GM19025 (cell line): ENCODE results near the gene MAG.
A peak's percentile ranks its signal among the peaks of the same experiment; 100 is the strongest.

ENCODE experiments used
- ATAC-seq: cut with Tn5 transposase; IDR thresholded peaks from one replicate; pipeline ENCODE4 v1.9.1; 2021; ENCODE audit warnings: mild to moderate bottlenecking, low read depth, moderate library complexity; ENCODE audit not compliant: unreplicated experiment

Gene MAG

DNA sequence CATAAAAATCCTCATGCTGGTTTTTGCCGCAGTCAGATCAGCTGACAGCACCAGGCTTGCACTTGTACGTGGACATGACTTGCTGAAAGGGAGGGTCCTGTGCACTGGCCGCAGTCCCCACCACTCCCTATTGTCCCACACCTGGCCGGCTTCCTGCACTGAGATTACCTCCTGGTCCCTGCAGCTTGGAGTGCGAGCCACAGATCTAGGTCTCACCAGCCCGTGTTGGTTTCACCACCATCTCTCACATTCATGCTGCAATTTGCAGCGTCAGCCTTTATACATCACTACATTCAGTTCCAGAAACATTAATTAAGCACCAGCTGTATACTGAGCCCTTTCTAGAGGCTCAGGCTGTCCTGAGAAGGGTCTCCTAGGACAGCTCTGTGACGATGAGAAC lies 22.1 kb downstream of the MAG start:
- ATAC-seq, result no peak

DNA sequence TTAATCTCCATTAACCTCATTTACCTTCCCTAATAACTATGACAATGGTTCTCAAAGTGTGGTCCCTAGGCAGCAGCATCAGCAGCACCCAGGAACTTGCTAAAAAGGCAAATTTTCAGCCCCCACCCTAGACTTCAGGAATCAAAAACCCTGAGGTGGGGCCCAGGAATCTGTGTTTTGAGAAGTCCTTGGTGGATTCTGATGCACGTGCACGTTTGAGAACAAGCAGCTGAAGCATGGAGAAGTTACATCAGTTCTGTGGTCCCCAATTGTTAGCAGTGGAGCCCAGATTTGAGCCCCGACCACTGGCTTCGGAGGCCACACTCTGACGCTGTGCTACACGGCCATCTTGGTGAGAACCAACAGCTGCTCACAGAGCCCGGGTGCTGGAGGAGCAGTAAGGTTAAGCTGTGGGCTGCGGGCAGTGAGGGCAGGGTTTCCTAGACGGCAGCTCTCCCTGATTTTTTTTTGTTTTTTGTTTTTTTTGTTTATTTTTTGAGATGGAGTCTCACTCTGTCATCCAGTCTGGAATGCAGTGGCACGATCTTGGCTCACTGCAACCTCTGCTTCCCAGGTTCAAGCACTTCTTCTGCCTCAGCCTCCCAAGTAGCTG lies 23.0 kb downstream of the MAG start:
- ATAC-seq, result no peak

DNA sequence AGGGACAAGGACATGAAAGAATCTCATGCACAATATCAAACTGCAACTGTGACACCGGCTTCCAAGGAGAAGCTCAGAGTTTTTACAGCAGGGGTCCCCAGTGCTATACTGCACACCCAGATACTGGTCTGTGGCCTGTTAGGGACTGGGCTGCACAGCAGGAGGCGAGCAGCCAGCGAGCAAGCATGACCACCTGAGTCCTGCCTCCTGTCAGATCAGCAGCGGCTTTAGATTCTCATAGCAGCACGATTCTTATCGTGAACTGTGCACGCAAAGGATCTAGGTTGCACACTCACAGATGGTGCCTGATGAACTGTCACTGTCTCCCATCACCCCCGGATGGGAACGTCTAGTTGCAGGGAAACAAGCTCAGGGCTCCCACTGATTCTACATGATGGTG lies 23.9 kb downstream of the MAG start:
- no peak for ATAC-seq

DNA sequence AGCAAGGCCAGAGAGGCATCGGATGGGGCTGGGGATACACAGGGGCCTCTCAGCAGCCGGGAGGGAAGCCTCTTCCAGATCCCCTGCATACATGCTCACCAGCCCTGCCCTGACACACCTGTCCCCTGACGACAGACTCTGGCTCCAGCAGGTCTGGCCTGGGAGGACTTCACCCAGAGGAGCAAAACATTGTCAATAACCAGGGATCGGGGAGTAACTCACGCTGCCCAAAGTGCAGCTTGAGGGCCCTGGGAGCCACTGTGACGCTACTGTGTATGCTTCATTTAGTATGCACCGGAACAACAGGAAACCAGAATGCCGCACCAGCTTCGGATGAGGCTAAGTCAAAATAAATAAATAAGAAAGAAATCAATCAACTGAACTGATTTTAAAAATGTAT lies 24.6 kb downstream of the MAG start:
- ATAC-seq, result no peak

DNA sequence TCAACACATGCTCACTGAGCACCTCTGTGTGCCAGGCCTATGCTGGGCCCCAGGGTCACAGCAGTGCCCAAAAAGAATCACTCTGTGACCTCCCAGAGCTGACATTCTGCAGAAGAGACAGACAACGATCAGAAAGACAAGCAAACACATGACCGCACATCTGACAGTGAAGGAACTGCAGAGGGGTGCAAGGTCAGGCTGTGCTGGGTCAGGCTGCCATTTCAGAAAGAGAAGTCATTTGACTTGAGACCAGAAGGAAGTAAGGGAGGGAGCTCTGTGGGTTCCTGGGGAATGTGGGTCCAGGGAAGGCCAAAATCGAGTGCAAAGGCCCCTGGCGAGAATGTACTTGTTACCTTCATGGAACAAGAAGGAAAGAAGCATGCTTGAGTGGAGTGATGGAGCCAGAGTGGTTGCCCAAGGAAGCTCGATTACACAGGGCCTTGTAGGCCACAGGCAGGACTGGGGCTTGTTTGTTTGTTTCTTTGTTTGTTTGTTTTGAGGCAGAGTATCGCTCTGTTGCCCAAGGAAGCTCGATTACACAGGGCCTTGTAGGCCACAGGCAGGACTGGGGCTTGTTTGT lies 25.6 kb downstream of the MAG start:
- ATAC-seq, result no peak

DNA sequence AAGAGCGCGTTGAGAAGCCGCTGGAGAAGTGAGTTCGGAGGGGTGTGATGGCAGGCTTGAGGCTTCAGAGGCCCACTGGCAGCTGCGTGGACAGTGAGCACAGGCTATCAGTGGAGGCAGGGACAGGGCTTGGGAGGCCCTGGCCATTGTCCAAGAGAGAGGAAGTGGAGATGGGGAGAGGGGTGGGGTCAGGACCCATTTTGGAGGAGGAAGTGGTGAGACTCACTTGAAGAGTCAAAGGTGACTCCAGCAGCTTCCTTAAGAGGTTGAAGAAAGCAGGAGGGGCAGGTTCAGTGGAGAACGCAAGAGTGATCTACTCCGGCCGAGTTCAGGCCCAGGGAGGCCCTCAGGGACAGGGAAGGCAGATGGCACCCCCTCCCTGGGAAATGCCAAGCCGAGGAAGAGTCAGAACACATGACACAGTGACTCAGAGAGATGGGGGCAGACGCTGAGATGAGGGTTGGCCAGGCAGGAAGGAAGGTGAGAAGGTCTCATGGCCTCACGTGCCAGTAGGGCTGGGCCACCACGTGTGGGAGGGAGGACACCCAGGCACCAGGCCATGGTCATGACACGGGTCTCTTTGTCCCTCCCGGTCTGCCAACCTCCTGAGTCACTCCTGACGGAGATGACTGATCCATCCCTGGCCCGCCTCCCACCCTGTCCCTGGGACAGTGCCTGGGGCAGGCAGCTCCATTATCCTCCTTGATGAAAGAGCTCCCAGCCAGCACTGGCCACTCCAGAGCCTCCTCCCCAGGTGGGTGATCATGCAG lies 26.9 kb downstream of the MAG start:
- ATAC-seq, result no peak

DNA sequence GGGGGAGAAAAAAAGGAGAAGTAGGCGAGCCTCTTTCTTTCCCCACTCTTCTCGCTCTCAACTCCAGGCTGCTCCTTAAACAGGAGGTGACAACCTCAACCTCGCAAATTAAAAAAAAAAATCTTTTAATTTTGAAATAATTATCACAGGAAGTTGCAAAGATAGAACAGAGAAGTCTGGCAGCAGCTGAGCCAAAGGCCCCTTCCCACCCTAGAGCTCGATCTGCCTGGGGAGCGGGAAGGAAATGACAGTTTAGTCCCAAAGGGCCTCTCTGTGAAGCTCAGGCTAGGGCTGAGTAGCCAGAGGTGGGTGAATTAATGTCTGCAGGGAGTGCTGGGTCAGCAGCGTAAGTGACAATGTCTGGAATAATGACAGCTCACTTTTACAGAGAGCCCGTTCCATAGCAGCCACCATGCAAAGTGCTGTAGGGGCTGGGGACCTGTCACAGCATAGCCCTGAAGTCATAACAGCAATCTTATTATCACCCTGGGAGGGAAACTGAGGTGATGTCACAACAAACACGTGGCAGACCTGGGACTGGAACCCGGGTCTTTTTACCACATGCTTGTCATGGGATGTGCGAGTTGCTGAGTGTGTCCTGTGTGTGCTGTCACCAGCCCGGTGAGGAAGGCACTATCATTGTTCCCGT lies 28.2 kb downstream of the MAG start:
- ATAC-seq, result no peak

DNA sequence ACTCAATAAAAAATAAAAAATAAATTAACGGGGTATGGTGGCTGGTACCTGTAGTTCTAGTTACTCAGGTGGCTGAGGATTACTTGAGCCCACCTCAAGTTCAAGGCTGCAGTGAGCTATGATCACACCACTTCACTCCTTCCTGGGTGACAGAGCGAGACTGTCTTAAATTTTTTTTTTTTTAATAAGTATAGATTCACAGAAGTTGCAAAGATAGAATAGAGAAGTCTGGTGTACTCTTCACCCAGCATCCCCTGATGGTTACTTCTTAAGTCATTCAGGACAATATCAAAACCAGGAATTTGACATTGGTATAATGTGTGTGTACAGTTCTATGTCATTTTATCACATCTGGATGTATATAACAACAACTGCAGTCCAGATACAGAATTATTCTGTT lies 29.3 kb downstream of the MAG start:
- ATAC-seq, result no peak

DNA sequence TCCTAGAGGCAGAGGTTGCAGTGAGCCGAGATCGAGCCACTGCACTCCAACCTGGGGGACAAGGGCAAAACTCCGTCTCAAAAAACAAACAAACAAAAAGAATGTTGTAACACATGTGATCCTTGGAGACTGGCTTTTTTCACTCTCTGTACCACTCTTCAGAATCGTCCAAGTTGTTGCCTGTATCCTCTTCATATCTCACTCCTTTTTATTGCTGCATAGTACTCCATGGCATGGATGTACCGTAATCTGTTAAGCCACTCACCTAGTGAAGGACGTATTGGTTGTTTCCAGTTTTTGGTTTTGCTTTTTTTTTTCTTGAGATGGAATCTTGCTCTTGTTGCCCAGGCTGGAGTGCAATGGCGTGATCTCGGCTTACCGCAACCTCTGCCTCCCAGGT lies 30.1 kb downstream of the MAG start:
- ATAC-seq, result no peak

DNA sequence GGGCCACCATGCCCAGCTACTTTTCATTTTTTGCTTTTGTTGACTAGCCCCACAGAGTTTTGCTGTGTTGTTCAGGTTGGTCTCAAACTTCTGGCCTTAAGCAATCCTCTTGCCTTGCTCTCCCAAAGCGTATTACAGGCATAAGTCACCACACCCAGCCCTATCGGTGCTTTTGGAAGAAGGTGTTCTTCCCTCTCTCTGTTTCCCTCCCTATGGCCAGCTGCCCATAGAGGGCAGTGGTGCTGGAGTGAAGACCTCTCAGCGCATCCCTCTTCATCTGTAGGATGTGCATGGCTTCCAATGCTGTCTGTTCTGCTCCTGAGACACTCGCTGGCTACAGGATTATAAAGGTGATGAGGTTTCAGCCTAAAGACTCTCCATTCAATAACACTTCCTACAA lies 35.7 kb downstream of the MAG start:
- ATAC-seq, result no peak

DNA sequence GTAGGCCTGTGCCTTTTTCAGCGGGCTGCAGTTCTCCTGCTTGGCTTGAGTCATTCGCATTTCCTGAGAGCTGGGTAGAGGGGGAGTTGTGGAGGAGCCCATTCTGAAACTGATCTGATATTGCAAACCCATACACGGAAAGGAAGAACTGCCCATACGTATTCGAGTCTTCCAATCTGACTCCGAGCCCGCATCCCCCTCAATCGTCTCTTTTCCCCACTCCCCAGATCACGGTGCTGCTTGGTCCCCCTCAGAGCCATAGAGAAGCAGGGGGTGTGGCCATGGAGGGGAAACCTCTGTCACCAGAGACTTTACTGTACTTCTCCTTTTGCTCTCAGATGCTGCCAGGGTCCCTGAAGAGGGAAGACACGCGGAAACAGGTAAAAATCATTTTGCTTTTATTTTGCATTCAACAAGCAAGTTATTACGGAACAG lies 36.9 kb downstream of the MAG start, which contains the start of gene CD22:
CD22 (plus strand) TSS at position 337 of the 435 bp plus-strand sequence. CDS start 2,854 bp downstream, outside the sequence.
- no peak for ATAC-seq

DNA sequence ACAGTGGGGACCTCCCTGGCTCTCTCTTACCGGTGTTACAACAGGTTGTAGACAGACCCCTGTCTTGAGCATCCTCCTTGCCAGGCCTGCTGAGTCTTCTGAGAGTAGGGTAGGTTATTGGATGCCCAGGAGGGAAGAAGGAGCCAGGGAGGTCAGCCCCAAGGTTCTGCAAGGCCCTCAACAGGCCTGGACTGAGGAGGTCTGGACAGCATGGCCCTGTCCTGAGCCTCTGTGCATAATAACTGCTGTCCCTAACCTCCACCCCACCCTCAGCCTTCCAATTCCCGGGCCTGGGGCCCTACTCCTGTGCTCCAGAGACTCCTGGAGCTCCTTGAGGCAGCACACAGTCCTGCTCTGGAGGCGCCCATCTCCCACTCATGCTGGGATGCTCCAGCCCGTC lies 37.4 kb downstream of the MAG start:
- no peak for ATAC-seq

DNA sequence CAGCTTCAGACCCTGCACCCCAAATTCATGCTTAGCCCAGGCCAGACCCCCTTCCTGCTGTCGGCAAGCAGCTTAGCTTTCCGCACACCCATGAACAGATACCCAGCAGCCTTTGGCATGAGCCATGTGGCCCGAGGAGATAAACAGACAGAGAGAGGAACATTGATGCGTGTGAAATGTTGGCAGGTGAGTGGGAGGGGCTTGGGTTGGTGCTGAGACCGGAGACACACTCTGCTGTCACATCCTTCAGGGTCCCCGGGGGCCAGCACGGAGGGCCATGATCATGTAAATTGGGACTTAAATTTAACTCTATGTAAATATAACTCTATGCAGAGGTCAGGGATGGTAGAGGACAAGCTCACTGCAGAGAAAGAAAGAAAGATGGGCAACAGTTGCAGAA lies 38.5 kb downstream of the MAG start:
- peak; percentile 46 for ATAC-seq

DNA sequence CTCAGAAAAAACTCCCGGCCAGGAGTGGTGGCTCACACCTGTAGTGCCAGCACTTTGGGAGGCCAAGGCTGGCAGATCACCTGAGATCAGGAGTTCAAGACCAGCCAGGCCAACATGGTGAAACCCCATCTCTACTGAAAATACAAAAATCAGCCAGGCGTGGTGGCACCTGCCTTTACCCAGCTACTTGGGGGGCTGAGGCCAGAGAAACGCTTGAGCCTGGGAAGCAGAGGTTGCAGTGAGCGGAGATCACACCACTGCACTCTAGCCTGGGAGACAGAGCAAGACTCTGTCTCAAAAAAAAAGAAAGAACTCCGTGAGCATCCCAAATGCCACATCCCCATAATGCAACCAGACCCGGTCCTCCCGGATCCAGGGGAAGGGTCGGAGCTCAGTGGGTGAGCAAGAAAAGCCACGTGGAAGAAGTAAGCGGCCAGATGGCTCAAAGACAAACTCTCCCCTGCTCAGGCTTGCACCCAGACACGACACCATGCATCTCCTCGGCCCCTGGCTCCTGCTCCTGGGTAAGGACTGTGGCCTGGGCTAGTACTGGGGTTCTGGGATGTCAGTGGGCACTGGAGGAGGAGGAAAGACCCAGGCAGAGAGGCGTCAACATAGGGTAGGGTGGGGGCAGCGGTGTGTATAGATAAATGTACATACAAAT lies 39.7 kb downstream of the MAG start:
- ATAC-seq, result no peak

DNA sequence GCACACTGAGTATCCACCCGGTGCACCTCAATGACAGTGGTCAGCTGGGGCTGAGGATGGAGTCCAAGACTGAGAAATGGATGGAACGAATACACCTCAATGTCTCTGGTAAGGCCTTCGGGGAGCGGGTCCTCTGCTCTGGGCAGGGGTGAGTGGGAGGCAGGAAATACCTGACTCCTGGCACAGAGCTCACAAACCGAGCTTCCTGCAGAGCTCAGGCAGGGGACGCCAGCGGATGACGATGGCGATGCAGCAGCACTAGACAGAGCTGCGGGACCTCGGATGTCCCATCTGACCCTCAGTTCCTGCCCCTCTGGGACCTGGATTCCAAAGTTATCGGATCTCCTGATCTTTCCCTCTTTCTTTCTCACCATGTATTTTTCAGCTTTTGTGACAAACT lies 40.9 kb downstream of the MAG start:
- ATAC-seq, result no peak

DNA sequence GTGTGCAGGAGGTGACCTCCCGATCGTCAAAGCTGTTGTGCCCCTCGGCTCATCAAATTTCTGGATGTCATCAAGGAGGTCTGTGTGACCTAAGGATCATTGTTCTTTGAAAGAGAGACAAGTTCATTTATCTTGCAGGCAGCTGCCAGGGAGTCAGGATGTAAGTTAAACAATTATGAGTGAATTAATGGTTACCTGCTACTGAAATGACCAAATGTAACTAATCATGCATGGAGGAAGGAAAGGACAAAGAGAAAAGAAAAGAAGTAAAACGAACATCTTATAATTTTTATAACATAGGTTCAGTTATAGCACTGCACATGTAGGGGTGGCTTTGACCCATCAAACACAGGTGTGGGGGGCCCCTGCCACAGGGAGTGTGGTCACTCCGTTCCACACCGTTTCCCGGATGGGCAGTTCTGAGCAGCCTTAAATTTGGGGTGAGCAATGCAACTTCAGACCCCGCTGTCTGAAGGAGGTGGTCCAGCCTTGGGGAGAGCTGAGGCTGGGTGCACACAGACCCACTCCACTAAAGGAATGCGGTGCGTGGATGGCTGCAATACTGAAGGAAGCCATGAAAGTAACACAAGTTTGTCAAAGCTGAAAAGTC lies 42.3 kb downstream of the MAG start:
- ATAC-seq, result no peak

DNA sequence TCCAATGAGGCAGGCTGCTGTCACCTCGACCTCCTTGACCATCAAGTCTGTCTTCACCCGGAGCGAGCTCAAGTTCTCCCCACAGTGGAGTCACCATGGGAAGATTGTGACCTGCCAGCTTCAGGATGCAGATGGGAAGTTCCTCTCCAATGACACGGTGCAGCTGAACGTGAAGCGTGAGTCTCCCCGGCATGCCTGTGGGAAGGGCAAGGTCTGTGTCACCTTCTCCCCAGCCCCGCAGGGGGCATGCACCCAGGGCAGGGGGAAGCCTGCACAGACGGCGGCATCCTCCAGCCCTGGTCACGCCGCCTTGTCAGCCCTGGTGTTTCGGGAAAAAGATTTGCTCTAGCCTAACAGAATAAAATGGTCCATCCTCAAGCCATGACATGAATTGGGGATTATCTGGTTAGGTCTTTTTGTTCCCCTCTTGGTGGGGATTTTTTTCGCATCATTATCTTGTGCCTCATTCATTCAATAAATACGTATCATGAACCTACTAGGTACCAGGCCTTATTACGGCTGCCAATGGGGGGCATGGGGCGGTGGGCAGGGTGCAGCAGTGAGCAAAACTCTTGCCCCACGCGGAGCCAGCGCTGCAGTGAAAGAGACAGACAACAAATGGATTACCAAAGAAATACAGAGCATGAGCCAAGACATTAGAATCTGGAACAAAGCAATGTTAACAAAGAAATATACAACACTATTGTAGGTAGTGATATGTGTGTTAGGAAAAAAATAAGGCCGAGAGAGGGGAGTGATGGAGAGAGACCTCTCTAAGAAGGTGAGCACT lies 44.4 kb downstream of the MAG start:
- no peak for ATAC-seq

DNA sequence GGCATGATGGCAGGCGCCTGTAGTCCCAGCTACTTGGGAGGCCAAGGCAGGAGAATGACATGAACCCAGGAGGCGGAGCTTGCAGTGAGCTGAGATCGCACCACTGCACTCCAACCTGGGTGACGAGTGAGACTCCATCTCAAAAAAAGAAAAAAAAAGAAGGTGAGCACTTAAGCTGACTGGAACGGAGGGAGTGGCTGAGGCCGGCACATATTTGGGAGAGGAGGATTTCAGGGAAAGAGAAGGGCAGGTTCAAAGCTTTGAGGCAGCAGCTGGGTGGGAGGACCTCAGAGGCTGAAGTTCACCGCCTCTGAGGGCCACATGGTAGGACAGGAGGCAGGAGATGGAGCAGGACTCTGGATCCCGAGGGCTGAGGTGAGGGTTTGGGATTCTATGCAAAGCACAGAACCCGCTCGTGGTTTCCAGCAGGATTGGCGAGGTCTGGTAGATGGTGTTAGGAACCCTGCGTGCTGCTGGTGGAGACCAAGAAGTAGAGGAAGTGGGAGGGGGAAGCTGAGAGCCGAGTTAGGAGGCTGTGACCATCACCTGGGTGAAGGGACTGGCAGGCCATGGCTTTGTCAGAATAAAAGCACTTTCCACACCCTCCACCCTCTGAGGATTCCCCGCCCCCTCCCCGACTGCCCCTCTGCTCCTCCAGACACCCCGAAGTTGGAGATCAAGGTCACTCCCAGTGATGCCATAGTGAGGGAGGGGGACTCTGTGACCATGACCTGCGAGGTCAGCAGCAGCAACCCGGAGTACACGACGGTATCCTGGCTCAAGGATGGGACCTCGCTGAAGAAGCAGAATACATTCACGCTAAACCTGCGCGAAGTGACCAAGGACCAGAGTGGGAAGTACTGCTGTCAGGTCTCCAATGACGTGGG lies 45.4 kb downstream of the MAG start:
- ATAC-seq, result no peak

DNA sequence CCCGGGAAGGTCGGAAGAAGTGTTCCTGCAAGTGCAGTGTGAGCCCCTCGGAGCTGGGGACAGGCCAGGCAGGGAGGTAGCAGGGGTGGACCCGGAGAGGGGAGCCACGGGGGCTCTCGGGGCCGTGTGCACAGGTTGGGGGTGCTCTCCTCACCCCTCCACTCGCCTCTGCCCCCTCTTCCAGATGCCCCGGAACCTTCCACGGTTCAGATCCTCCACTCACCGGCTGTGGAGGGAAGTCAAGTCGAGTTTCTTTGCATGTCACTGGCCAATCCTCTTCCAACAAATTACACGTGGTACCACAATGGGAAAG lies 46.0 kb downstream of the MAG start:
- no peak for ATAC-seq
